ENCODE results near the gene THSD8. TPM values are rescaled to one million over a fixed set of nuclear protein-coding genes. Genes with fewer than 3 reads are reported as not detected.
A peak's percentile ranks its signal among the peaks of the same experiment; 100 is the strongest.

THSD8 gene
- total and polyA plus RNA-seq, 2 donors (not counting 1 experiment from before 2014, with no cell fraction given), result not detected

DNA sequence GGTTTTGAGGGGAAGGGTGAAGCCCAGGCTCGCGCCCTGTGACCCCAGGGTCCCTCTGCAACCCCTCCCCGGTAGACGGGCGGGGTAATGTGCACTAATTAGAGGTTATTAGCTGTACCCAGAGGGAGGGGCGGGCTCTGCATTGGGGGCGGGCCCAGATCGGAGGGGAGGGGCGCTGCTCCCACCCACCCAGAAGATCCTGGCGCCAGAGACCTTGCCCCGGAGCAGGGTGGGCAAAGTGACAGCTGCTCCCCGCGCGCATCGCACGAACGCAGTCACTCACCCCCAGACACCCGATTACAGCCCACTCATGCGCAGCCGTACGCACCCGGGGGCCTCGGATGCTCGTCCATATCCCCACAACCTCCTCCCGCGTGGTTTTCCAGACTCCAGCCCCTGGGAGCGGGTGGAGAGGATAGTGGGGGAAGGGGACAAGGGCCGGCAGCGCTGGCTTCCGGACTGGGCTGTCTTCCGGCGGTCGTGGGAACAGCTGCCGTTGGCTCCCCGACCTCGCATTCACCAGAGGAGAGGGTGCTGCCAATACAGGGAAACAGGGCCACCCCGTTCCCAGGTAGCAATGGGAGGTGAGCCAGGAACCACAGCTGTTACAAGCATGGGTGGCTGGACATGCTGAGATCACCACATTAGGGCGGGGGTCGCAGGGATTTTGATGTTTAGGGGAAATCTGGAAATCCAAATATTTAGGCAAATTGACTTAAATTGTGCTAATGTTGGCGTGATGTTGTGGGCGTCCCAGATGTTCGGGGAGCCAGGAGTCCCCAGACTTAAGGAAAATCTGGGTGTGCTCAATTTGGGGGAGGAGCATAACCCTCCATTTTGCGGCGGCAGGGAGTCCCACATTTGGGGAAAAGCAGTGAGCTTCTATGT lies 23.6 kb upstream of the THSD8 start:
- ATAC-seq (ENCODE audit: low read depth), result peak; percentile 2
- ChIA-PET CTCF (interaction anchor here (0.5 to 27.9 kb wide), 9 partner anchors 9 to 96 kb away, joined by 3 to 1147 read pairs (median 5); partner anchors contain the start of genes DHPS, JUNB, PRDX2 and RNASEH2A), POLR2A (interaction anchor here (0.6 to 6.9 kb wide), 10 partner anchors 9 to 340 kb away, joined by 3 to 233 read pairs (median 6); partner anchors contain the start of genes DNASE2, JUNB, NACC1 and RNASEH2A)
- no peaks in the 10 kb centered on the region for H3K9me3 ChIP-seq (ENCODE audit: control extremely low read depth in 1 of 3, control insufficient read depth in 2 of 3, insufficient read depth in 1 of 3, low read length in 2 of 3)
- Mint-ChIP-seq H3K4me3 (peak overlapping the region; percentile 88), H3K4me1 (peaks cover 49% of the 10 kb centered on the region), H3K27ac (peak overlapping the region; percentile 84), H3K9me3 (ENCODE audit: insufficient read depth) (no peaks in the 10 kb centered on the region), H3K27me3 (no peaks in the 10 kb centered on the region)
- H2AFZ ChIP-seq (ENCODE audit: insufficient read depth, low read depth, low read length, poor library complexity, severe bottlenecking), result peak overlapping the region; percentile 73
- H3K4me3 ChIP-seq (ENCODE audit: control extremely low read depth in 1 of 5, extremely low read depth in 1 of 5, insufficient read depth in 1 of 5, low read depth in 2 of 5, low read length in 4 of 5), result peak overlapping the region; percentile 63 to 89 (median 75)
- H3K36me3 ChIP-seq (replicated peaks in 1 of 2; ENCODE audit: control extremely low read depth in 1 of 2, control insufficient read depth in 1 of 2, extremely low read depth in 1 of 2, insufficient read depth in 2 of 2, low read length in 1 of 2), result no peaks in the 10 kb centered on the region
- H3K4me1 ChIP-seq (ENCODE audit: control insufficient read depth in 2 of 2, insufficient read depth in 2 of 2, low read length in 2 of 2), result peaks cover 34 to 54% of the 10 kb centered on the region in 2 donors
- WGBS (ENCODE audit: insufficient coverage), result 8% methylated on average over 31 of the region's 44 CpGs
- peak; percentile 80 for DNase-seq
- no peaks in the 10 kb centered on the region for H4K20me1 ChIP-seq (ENCODE audit: control insufficient read depth, insufficient read depth, low read length, poor library complexity, severe bottlenecking)
- no peaks in the 10 kb centered on the region for H3K27me3 ChIP-seq (replicated peaks in 1 of 4; ENCODE audit: control extremely low read depth in 1 of 4, control insufficient read depth in 3 of 4, insufficient read depth in 4 of 4, low read length in 3 of 4)
- TF ChIP-seq, protein P1, sequence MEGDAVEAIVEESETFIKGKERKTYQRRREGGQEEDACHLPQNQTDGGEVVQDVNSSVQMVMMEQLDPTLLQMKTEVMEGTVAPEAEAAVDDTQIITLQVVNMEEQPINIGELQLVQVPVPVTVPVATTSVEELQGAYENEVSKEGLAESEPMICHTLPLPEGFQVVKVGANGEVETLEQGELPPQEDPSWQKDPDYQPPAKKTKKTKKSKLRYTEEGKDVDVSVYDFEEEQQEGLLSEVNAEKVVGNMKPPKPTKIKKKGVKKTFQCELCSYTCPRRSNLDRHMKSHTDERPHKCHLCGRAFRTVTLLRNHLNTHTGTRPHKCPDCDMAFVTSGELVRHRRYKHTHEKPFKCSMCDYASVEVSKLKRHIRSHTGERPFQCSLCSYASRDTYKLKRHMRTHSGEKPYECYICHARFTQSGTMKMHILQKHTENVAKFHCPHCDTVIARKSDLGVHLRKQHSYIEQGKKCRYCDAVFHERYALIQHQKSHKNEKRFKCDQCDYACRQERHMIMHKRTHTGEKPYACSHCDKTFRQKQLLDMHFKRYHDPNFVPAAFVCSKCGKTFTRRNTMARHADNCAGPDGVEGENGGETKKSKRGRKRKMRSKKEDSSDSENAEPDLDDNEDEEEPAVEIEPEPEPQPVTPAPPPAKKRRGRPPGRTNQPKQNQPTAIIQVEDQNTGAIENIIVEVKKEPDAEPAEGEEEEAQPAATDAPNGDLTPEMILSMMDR (IDR thresholded peaks at IDR 0.05), result no peak
- no peak for TF ChIP-seq EZH2 (IDR thresholded peaks at IDR 0.05; ENCODE audit: borderline replicate concordance, insufficient read depth, low read depth, low read length, poor library complexity, severe bottlenecking)
- peaks cover 2% of the 10 kb centered on the region for H3K79me2 ChIP-seq (ENCODE audit: control insufficient read depth, insufficient read depth, low read length)
- intact Hi-C loops (cut with micrococcal nuclease), result no loop called here
- peak overlapping the region; percentile 78 for H3K9ac ChIP-seq (ENCODE audit: low read length)
- H3K4me2 ChIP-seq (replicated peaks; ENCODE audit: low read depth, low read length, poor library complexity, severe bottlenecking), result peak overlapping the region; percentile 95
- H3K27ac ChIP-seq (ENCODE audit: low read length in 2 of 2), result peak overlapping the region; percentile 83 to 86

- WGBS (ENCODE audit: insufficient coverage), result 53% methylated on average over 6 of the region's 6 CpGs
- TF ChIP-seq, protein P1 (IDR thresholded peaks at IDR 0.05), result no peak
- no peak for TF ChIP-seq EZH2 (IDR thresholded peaks at IDR 0.05; ENCODE audit: borderline replicate concordance, insufficient read depth, low read depth, low read length, poor library complexity, severe bottlenecking)
- DNase-seq, result no peak
- POLR2A ChIA-PET, result interaction anchor here (0.6 to 6.9 kb wide), 4 partner anchors 9 to 49 kb away, joined by 4 to 233 read pairs (median 20); partner anchors contain the start of gene JUNB
- no peaks in the 10 kb centered on the region for H3K27me3 Mint-ChIP-seq
- peak overlapping the region in 3 of 5 experiments; percentile 66 to 88 (median 75) for H3K4me3 ChIP-seq (ENCODE audit: control extremely low read depth in 1 of 5, extremely low read depth in 1 of 5, insufficient read depth in 1 of 5, low read depth in 2 of 5, low read length in 4 of 5)
- H3K27ac Mint-ChIP-seq, result peak overlapping the region; percentile 84
- H3K27me3 ChIP-seq (replicated peaks in 1 of 4; ENCODE audit: control extremely low read depth in 1 of 4, control insufficient read depth in 3 of 4, insufficient read depth in 4 of 4, low read length in 3 of 4), result no peaks in the 10 kb centered on the region
- no peaks in the 10 kb centered on the region for H3K36me3 ChIP-seq (replicated peaks in 1 of 2; ENCODE audit: control extremely low read depth in 1 of 2, control insufficient read depth in 1 of 2, extremely low read depth in 1 of 2, insufficient read depth in 2 of 2, low read length in 1 of 2)
- H2AFZ ChIP-seq (ENCODE audit: insufficient read depth, low read depth, low read length, poor library complexity, severe bottlenecking), result peak overlapping the region; percentile 20
- H3K4me2 ChIP-seq (replicated peaks; ENCODE audit: low read depth, low read length, poor library complexity, severe bottlenecking), result peak overlapping the region; percentile 95
- CTCF ChIA-PET, result interaction anchor here (0.5 to 27.9 kb wide), 8 partner anchors 9 to 97 kb away, joined by 3 to 1147 read pairs (median 20); partner anchors contain the start of genes DHPS, JUNB, PRDX2 and RNASEH2A
- no peaks in the 10 kb centered on the region for H3K9me3 ChIP-seq (ENCODE audit: control extremely low read depth in 1 of 3, control insufficient read depth in 2 of 3, insufficient read depth in 1 of 3, low read length in 2 of 3)
- H3K9ac ChIP-seq (ENCODE audit: low read length), result no peak overlapping the region
- H3K4me3 Mint-ChIP-seq, result peak overlapping the region; percentile 88
- peak overlapping the region; percentile 83 to 86 for H3K27ac ChIP-seq (ENCODE audit: low read length in 2 of 2)
- H3K9me3 Mint-ChIP-seq (ENCODE audit: insufficient read depth), result no peaks in the 10 kb centered on the region
- peaks cover 39 to 60% of the 10 kb centered on the region in 2 donors for H3K4me1 ChIP-seq (ENCODE audit: control insufficient read depth in 2 of 2, insufficient read depth in 2 of 2, low read length in 2 of 2)
- no peaks in the 10 kb centered on the region for H4K20me1 ChIP-seq (ENCODE audit: control insufficient read depth, insufficient read depth, low read length, poor library complexity, severe bottlenecking)
- ATAC-seq (ENCODE audit: low read depth), result no peak
- intact Hi-C loops (cut with micrococcal nuclease), result no loop called here
- H3K4me1 Mint-ChIP-seq, result peaks cover 51% of the 10 kb centered on the region
- peaks cover 2% of the 10 kb centered on the region for H3K79me2 ChIP-seq (ENCODE audit: control insufficient read depth, insufficient read depth, low read length)
Measured at GRCh38 chr19:12778905-12779161, 23.0 kb upstream of the THSD8 start.
